Prostate gland (tissue), 2 donors: ENCODE results near the gene SIPA1.

Source experiments
- CTCF ChIP-seq, 4 experiments: fragments of 200-600 bp in 2 of 4; fragments of 450-650 bp in 2 of 4; sonication (generic) in 2 of 4; IDR thresholded peaks; 1 replicate in 3 of 4; 2 replicates in 1 of 4; pipeline ENCODE4 v1.5.1; 2016 to 2019; ENCODE audit warnings: antibody characterized with exemption in 4 of 4, mild to moderate bottlenecking in 2 of 4, moderate library complexity in 2 of 4
- POLR2A ChIP-seq: fragments of 450-650 bp; IDR thresholded peaks from one replicate; pipeline ENCODE4 v1.6.1; 2016; ENCODE audit warnings: antibody characterized with exemption, mild to moderate bottlenecking
- POLR2AphosphoS5 ChIP-seq: sonication (generic); formaldehyde crosslinking; IDR thresholded peaks from one replicate; pipeline ENCODE4 v1.6.1; 2017; ENCODE audit warnings: antibody characterized with exemption

GRCh38 chr11:65625628-65626342, 12.1 kb upstream of the SIPA1 start:
- TF ChIP-seq CTCF (IDR thresholded peaks at IDR 0.05) = peak in 3 of 4 experiments; percentile 41 to 73 (median 58)
- no peak for TF ChIP-seq POLR2A
- TF ChIP-seq POLR2AphosphoS5 = no peak
